Germinal center (tissue), 1 donor: Measurements from ENCODE around the gene CASTOR1.
A peak's percentile ranks its signal among the peaks of the same experiment; 100 is the strongest.

Source experiments
- DNase-seq: peaks from one replicate; pipeline ENCODE4 v3.0.0; 2012; ENCODE audit warnings: mixed read lengths, low spot score

Gene CASTOR1

DNA sequence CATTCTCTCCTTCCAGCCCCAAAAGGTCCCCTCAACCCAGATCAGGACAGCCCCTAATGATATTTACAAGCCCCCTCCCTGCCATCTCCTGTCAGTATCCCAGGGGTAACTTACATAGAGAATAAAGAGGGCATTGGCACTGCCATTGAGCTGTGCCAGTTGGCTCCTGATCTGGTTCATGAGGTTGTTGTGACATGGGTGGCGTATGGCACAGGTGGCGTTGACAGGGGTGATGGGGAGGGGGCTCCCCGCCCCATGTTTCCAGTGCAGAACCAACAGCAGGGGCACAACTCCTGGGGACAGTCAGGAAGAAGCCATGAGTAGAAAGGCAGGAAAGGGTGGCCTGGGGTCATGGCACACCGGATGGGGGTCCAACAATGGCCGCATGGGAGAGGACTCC, 44.7 kb downstream of the CASTOR1 start:
- no peak for DNase-seq

DNA sequence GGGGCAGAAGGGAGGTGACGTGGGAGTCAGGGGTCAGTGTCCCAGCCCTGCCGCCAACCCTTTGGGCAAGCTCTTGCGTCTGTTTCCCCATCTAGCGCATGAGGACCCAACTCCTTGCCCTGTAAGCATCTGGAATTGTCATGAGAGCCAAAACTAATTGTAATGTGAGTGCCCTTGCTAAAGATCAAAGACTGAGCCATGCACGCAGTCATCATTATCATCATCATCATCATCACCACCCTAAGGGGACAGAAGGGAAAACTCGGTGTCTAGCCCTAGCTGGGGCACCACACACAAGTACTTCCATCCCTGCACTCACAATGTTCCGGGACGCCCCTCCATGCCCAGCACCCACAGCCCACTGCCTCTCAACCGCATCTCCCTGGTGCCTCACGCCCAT, 45.2 kb downstream of the CASTOR1 start:
- no peak for DNase-seq

DNA sequence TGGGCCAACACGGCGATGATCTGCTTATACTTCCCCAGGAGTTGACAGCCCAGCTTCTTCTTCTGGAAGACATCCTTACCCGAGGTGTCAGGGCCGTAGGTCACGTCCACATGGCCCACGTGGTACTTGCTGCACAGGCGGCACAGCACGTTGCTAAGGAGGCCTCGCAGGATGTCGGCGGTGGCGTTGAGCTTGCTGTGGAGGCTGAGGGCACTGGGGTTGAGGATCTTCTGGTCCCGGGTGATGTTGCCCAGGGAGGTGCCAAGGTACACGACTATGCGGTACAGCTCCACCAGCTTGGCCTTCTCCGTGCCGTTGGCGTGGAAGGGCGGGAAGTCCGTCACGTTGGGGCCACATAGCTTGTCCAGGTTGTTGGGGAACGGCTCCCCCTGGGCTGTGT, 45.6 kb downstream of the CASTOR1 start:
- DNase-seq, result no peak

DNA sequence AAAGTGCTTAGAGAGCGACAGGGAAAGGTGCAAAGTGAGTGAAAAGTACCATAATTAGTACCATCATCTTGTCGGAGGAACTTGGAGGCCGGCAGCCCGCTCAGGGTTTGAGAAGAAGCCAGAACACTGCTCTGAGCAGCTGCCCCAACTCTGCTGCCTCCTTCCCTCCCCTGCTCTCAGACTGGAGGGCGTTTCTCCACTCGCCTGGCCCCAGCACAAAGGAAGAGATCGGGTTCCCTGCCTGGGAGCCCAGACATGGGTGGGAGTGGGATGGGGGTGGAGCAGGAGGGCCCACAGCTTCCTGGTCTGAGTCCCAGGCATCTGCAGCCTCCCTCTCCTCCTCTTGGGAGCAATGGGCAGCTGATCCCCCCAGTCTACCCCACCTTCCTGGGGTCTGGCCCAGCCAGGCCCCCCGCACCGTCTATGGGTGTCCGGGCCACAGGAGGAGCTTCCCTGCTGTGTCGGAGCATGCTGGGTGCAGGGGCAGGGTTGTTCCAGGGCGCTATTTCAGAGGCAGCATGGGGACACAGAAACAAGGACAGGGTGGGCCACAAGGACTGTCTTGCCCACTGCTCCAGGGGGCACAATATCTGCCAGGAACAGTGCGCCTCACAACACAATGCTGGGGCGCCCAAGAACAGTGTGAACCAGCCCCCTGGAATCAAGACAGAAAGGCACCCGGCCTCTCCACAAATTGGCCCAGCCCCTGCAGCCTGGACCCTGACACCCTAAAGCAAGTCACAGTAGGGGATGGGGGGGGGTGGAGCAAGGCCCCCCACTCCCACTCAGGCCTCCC, 47.5 kb downstream of the CASTOR1 start:
- DNase-seq, result no peak

DNA sequence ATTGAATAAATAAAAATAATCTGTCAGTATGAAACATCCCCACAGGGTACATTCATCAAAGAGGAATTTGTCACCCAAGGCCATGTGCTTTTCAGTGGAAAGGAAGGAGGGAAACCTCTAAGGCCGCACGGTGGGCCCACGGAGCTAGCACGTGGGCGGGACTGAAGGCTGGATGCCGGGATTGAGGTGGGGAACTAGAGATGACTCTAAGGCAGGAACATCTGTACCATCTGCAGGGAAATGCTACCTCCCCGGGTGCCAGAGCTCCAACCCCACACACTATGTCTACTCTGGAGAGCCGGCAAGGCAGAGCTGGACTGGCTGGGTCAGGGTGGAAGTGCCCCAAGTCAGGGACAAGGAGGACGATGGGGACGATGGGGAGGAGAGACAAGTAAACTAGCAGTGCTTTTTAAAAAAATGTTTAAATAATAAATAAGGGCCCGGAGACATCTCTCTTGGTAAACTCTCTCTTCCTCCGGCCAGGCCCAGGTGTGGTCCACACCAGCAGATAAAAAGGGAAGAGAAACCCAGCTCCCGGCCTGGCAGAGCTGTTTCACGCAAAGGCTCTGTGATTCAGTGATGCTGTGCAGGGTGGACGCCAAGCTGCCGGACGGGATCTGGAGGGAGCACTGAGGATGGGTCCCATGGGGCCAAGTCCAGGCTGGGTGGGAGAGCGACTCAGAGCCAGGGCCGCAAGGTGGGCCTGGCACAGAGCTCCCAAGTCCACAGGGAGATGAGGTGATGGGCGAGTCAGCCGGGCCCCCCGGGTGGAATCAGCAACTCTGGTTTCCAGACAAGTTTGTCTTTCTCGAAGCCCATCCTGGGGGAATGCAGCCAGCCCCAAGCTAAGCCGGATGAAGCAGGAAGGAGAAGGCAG, 48.5 kb downstream of the CASTOR1 start:
- peak; percentile 61 for DNase-seq

DNA sequence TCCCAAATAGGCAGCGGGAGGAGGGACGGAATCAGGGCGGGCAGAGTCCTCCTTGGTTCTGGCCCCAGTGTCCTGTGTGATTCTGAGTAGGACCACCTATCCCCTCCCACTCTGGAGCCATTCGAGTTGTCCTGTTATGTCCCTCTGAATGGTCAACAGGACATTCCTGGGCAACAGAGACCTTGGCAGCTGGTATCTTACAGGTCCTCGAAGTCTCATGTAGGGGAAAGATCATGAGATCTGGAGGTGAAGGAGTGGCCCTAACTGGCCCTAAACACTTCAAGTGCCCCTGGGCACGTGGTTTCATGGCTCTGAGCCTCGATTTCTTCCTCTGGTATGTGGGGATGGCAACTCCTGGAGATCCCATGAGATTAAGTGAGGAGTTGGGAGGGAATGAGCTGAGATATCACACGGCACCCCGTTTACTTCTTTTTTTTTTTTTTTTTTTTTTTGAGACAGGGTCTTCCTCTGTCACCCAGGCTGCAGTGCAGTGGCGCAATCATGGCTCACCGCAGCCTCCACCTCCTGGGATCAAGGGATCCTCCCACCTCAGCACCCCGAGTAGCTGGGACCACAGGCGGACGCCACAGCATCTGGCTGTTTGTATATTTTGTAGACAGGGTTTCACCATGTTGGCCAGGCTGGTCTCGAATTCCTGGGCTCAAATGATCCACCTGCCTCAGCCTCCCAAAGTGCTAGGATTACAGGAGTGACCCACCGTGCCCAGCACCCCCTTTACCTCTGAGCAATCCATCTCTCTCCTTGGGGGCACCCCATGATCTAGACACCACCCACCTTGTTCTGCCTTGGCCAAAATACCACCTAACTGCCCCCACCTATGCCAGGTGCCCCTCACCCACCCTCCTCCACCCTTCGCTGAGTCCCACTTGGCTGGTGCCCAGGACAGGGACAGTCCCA, 49.6 kb downstream of the CASTOR1 start:
- no peak for DNase-seq

DNA sequence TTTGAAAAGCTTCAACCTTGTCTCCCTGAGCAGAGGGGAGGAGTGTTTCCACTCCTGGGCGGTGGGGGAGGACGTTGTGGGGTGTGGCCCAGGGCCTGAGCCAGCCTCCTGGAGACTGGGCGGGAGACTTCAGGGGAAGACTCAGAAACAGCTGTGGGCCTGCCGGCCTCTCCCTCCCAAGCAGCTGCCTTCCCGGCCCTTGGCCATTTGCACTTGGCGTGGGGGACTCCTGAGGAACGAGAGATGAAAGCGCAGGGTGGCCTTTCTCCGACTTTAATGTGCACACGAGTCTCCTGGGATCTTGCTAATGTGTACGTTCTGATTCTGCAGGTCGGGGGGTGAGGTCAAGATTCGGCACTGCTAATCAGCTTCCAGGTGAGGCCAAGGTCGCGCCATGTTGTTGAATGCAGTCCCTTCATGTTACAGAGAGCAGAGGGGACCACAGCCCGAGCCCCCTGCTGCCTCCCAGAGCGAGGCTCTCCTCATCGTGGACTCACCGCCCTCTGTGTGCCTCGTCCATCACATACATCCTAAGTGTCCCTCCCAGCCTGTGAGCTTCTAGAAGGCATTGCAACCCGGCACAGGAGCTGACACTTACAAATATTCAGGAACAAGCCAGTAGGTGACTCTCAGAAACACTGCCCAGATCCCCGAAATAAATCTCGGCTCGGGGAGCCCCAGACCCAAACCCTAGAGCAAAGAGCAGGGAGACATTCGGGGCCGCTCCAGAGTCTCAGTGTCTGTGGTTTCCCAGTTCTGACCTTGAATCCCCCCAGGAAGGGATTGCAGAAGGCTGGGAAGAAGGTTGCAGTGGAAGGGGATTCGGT, 50.4 kb downstream of the CASTOR1 start:
- no peak for DNase-seq

DNA sequence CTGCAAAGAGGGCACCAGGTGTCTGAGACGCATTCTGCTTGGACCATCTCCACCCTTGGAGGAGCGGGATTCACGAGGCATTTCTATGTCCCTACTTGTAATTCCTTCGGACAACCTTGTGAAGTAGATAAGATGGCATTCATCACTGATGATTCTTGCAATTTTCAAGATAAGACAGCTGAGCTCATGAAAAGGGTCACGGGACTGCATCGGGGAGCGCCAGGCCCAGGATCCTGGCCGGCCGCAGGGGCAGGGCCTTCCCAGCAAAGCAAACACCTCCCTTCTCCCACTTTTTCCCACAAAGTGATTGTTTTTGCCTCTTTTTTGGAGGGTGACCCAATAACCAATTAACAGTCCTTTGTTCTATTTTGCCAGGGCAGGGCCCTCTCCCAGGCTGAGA, 51.2 kb downstream of the CASTOR1 start:
- no peak for DNase-seq

DNA sequence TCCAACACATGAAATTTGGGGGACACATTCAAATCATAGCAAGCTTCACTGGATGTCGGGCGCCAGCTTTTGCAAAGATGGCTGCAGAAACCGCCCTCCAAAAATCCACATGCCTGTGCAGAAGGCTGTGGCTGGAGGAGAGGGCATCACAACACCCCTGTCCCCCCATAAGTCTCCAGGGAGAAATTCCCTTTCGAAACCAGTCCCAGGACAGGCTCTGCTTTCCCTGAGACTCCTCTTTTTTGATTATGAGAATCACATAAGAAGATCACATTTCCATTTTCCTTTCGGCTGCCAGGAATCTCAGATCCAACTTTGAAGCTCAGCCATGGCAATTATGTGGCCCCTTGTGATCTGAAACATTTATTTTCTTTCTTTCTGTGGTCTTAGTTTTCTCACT, 52.4 kb downstream of the CASTOR1 start:
- DNase-seq, result no peak

DNA sequence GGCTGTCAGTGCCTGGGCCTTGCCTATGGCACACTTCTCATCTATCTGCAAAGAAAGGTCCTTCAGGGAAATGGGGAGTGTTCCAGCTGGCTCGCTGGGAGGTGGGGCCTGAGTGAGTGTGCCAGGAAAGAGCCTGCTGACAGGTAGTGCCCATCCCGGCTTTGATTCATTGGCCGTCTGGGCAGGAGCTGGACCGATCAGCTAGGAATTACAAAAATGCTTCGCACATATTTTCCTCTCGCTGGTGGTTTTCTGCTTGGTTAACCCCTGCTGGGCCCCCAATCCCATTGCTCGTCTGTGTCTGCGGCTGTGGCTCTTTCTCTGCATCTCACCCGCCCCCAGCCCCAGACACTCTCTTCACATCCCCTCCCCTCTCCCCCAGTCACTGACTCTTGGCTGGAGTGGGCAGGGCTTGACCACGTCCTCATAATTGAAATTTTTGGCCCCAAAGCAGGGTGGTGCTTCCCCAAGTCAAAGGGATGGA, 53.6 kb downstream of the CASTOR1 start:
- DNase-seq, result no peak
